HT1080 (cell line): ENCODE measurements around the gene PLA2G2A. TPM values are rescaled to one million over a fixed set of nuclear protein-coding genes. Genes with fewer than 3 reads are reported as not detected.

Experiments used
- DNase-seq: peaks from one replicate; pipeline ENCODE4 v3.0.0-alpha.2; 2015; ENCODE audit warnings: low read depth
- total RNA-seq: library from RNA; depleted of rRNA; stranded (reverse); fragments of >200 nt; shearing (Covaris generic); gene quantifications from 2 replicates; pipeline ENCODE4 v1.2.3, GENCODE V29; 2014

Gene PLA2G2A
- total RNA-seq, 1 experiment from 2014 or later, result not detected

DNA sequence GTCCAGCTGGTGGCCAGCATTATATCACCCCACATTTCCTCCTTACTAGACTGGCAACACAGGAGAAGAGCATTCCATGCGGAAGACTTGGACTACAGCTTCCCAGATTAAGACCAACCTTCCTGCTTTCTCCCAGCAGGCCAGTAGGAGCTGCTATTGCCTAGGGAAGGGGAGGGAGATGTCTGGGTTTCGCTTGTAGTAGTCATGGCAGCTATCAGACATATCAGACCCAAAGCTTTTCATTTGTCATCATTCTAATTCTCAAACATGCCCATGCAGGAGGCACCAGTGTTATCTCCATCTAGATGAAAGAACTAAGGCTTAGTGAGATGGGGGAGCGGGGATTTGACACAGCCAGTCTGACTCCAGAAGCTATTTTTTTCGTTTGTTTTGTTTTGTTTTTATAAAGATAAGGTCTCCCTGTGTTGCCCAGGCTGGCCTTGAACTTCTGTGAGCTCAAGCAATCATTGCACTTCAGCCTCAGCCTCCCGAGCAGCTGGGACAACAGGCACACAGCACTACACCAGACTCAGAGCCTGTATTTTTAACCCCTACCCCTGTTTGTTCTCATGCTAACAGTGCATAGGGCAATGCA is 4.5 kb downstream of the PLA2G2A start:
- peak; percentile 71 for DNase-seq

DNA sequence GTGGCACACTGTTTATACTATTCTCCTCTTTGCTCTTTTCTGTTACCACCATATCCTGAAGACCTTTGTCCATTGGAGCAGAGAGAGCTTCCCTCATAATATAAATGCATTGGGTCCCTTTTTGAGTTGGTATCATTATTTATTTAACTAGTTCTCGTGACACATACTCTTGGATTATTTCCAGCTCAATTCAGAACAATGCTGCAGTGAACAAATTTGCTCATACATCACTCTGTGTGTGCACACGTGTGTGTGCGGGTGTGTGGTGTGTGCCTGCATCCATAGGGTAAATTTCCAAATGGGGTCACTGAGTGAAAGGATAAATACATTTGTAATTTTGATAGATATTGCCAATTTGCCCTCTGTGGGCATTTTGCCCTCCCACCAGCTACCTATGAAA is 5.8 kb downstream of the PLA2G2A start:
- DNase-seq, result no peak

DNA sequence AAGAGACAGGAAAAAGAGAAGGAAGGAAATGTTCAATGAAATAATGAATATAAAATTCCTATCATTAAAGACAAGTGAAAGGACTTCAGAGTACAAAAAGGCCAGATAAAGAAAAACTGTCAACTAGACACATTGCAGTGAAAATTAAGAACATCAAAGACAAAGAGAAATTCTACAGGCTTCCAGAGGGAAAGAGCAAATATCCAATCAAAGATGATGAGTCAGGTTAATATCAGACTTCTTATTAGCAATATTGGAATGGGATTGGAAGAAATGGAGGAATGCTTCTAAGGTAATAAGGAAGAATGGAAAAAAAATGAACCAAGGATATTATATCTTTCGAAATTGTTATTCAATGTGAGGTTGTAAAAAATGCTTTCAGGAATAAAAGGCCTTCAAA is 7.8 kb downstream of the PLA2G2A start:
- no peak for DNase-seq

DNA sequence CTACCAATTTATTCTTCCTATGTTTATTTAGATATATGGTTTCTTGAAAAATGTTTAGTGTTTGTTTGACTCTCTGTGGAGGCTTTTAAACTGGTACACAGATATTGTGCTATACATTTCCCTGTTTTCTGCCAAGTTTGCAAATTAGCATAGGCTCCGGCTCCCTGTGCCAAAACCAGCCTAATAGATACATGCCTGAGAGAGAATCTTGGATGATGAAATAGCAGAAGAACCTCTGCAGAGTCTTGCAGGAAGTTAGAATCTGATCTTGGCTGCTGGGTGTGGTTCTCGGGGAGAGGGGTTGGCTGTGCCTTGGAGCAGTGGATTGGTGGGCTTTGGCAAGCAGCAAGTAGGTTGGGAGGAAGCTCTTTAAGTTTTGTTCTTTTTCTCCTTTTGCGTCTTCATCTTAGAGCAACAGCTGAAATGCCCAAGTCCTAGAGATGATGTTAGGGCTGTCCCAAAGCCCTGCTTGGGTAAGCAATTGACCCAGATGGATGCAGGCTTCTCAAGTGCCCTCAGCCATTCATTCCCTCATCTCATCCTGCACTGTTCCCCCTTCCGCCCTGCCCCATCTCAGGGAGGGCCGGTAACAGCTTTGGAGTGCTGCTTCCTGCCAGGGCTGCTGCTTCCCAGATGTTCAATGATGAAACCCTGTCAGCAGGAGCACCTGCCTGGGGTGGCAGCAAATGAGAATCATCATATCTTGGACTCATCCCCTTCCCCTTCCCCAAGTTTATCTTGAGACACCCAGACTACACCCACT is 9.3 kb downstream of the PLA2G2A start:
- no peak for DNase-seq

DNA sequence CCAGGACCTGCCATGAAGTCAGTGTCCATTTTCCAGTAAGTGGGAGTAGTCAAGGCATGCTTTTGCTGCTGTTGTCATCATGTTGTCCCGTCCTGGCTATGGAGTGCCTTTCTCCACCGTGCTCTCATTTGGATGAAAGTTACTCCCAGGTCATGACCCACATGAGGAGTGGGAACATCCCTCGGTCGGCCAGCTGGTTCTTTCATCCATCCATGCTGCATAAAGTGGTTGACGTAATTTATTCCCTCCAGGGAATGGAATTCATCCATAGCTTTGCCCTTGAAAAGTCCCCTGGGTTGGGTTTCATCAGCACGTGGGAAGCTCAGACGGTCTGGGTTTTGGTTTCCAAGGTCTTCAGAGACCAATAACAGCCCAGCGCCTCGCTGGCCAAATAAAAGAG is 11.6 kb downstream of the PLA2G2A start:
- no peak for DNase-seq

DNA sequence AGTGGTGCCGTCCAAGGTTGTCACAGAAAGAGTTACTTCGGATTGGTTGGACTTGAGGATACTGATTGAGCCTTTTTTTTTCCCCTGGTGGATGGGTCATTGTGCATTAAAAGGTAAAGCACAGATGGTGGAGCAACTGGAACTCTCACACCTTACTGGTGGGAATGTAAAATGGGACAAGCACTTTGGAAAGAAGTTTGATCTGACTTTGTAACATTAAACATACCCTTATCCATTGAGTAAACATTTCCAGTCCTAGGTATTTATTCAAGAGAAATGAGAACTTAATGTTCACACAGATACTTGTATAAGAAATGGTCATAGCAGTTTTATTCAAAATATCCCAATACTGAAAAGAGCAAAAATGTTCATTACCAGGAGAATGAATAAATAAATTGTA is 14.9 kb downstream of the PLA2G2A start:
- DNase-seq, result no peak

DNA sequence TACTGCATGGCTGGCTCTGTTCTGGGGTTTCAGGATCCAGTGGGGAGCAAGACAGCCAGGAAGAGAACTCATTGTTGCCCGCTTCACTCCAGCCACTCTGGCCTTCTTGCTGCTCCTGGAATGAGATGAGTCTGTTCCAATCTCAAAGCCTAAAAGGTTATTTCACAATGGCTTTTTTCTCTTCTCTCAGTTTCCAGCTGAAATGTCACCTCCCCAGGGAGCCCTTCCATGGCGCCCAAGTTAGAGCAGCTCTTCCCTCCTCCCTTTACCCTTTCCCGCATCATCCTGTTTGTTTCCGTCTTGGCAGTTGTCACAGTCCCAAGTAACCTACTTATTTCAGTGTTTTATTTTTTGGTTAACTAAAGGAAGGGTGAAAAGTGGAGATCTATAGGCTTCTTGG is 15.8 kb downstream of the PLA2G2A start:
- no peak for DNase-seq

DNA sequence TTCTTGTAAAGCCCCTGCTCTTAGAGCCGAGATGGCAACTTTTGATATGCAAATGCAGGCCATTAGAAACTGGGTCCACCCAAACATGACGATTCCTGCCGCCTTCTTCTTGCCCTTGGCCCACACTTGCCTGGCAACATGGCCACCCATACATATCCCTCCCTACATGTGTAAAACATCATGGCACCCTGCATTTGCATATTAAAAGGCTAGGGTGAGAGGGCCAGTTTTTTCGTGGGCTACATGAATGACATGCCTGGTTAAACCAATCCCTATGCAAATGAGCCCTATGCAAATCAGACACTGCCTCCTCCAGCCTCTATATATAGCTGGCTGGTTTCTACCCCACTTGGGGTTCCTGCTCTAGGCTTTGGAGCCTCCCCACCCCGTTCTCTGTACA is 18.8 kb downstream of the PLA2G2A start:
- DNase-seq, result no peak

DNA sequence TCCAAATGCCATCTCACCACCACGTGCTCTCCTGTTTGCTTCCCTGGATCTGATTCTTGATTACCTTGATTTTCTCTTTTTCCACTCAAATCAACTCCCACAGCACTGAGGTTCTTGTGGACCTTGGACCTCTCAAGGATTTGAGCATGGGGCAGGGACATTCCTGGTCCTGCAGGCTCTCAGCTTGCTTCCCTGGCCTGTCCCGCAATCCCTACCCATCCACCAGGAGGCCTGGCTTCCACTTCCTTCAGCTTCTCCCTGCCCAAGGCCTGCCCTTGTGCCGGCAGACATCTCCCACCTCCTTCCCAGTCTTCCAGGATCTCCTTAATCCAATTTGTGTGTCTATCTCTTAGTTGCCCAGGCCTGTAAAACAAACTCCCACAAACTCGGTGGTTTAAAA is 21.6 kb downstream of the PLA2G2A start:
- DNase-seq, result no peak

DNA sequence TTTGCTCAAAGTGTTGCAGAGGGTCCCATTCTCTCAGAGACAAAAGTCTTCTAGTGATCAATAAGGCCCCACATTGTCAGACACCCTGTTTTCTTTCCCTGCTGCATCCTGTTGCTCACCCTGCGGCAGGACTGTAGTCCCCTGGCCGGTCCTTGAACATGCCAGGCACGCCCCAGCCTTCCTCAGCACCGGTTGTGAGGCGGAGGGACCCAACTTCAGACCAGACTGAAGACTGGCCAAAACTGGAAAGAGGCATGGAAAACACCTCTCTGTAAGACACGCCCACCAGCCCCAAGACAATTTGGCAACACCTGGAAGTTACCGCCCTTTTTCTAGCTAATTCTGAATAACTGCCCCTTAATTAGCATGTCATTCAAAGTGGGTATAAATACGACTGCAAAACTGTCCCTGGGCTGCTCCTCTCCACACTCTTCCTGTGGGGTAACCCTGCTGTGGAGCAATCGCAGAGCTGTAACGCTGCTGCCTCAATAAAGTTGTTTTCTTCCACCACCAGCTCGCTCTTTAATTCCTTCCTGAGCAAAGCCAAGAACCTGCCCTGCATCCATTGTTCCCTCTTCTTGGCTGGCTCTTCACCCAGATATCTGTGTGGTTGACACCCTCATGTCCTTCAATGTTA is 23.8 kb downstream of the PLA2G2A start:
- no peak for DNase-seq

DNA sequence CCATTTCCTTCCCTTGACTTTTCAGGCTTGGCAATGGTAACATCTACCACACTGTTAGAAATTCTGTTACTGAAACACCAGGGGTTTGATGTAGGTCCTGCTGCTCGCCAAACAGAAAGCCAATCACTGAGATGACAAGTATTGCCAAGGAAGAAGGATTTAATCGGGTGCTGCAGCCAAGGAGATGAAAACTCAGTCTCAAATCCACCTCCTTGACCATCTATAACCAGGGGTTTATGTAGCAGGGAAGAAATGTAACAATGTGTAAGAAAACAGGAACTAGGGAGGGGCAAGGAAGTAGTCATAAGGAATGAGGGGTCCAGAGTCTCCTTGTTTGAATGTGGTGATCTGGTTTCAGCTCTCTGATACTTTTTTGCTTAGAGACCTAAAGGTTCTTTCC is 25.4 kb downstream of the PLA2G2A start:
- no peak for DNase-seq

DNA sequence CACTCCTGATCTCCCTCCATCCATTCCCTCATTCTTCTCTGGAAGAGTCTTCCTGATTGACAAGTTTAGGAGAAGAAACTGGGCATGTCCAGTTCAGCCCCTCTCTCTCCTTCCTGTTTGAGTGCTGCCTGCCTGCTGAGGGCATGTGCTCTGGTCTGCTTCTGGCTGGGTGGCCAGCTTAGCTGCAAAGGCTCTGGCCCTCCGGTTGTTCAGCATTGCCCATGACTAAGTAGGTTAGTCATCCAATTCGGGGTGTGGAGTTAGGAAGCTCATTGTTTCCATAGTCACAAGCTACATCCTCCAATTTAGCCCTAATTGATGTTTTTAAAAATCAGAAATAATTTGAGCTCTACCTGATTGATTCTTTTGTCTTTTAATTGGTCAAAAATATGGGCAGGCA is 30.4 kb downstream of the PLA2G2A start:
- DNase-seq, result peak; percentile 95

DNA sequence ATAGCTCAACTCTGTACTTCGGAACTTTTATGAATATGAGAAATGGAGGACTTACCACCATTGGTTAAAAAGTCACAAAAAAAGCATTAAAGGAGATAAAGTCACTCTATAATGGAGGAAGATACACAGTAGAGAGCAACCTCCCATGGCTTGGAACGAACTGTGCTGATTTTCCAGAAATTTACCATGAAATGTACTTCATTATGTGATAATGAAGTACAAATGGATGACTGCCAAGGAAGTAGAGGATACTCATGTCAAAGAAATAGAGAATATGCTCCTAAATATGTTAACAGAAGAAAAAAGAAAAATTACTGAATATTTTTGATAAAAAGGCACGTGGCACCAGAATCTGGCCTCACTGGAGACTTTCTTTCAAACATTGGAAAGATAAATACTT is 32.4 kb downstream of the PLA2G2A start:
- no peak for DNase-seq

DNA sequence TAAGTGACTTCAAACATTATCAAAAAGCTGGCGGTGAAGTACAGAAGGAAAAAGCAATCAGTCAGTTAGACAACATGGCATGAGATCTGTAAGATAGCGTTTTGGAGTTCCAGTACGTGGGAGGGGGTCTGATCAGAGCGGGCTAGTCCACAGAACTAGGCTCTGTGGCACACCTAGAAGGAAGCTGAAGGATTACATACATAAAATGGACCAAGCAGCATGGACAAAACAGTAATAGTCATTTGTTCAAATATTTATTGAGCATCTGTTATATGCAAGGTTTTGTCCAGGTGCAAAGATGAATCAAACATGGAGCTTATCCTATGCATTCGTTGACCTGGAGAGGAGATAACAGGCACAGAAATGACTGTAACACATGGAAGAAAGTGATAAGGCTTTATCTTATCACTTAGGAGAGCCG is 33.1 kb downstream of the PLA2G2A start:
- no peak for DNase-seq

DNA sequence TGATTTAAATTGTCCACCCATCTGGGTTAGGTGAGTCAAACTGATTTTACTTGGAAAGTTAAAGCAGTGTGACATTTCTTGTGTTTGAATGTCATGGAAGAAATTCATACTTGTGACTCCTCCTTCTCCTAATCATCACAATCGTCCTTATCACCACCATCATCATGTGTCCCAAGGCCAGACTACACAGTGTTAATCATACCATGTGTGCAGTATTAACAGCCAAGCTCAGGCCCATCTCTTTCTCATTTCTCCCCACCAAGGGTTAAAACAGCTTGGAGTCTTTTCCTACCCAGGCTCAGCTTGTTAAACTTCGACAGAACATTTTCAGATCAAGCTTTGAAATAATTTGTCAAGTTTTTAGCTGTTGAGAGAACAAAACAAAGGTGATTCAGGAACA is 33.5 kb downstream of the PLA2G2A start:
- DNase-seq, result no peak

DNA sequence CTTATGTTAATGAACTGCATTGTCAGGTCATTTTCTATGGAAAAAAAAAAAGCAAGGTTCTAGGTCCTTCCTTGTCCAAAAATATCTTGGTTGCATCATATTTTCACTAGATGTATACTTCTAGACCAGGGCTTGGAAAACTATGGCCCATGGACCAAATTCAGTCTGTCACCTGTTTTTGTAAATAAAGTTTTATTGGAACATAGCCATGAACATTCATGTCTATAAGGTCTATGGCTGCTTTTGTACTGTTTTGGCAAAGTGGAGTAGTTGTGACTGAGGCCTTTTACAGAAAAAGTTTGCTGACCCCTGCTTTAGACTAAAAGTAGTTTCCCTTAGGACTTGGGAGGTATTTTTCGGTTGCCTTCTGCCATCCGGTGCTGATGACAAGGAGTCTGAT is 36.8 kb downstream of the PLA2G2A start:
- DNase-seq, result no peak

DNA sequence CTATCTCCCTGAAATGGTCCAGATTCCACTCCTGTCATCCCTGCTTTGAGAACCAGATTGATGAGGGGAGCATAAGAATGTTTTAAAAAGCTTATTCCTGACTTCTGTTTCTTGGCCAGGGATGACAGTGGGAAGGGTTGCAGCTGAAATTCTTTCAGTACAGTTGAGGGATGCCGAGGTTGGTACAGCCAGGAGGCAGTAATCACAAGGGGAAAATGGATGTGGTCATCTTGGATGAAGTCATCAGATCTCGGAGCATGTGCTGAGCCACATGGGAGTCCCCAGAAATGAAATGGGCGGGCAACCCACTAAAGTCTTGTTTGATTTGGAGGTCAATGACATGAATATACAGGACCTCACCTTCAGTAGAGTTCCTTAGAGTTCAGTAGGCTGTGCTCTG is 37.3 kb downstream of the PLA2G2A start:
- no peak for DNase-seq

DNA sequence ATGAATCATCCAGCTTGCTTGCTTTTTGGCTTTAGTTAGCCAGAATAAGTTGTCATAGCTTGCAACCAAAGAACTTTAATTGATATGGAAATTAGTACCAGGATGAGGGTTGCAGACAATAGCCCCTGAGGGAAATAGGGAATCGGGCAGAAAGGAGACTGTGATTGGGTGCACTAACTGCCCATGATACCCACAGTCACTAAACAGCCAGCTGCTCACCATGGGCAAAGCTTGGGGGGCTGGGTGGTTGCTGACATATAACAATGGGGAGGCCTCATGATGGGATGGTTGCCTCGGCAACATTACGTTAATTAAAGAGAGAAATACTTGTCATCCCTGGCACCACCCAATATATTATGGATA is 38.2 kb downstream of the PLA2G2A start:
- no peak for DNase-seq

DNA sequence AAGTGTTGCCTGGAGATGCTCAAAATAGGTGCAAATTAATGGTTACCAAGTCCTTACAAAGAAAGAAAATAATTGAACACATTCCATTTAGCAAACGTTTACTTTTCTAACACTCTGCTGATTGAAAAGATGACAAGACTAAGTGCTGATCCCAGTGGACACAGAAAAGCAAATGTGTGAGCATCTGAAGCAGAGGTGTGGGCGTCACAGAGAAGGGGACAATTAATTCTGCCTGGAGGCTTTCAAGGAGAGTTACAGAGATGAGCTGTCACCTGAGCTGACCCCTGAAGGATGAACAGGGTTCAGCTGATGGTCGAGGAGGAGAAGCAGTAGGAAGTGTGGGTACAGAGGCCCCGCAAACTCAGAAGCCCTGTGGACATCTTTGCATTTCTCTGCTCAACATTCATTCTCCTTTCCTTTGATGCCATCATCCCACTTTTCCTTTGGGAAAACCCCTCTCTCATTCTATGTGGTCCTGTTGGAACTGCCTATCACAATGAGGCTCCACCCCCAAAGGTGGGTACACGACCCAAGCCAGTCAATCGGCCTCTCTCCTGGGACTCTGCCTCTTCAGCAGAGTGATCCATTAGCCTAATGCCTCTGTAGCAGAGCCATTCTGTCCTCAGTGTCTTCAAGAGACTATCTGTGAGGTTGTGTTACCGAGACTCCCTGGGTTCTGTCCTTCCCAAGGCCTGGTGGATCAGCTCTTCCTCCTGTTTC is 38.8 kb downstream of the PLA2G2A start:
- no peak for DNase-seq

DNA sequence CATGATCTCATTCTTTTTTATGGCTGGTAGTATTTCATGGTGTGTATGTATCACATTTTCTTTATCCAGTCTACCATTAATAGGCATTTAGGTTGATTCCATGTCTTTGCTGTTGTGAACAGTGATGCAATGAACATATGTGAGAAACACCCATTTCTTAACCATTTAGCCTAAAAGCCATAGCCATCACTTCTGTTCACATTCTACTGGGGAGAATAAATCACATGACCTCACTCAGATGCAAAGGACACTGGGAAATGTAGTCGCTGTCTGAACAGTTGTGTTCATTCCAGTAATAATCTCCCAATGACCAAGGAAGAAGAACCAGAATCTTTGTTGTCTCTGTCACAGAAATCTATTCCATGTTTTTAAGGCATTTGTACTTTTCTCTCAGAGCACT is 40.9 kb downstream of the PLA2G2A start:
- no peak for DNase-seq

DNA sequence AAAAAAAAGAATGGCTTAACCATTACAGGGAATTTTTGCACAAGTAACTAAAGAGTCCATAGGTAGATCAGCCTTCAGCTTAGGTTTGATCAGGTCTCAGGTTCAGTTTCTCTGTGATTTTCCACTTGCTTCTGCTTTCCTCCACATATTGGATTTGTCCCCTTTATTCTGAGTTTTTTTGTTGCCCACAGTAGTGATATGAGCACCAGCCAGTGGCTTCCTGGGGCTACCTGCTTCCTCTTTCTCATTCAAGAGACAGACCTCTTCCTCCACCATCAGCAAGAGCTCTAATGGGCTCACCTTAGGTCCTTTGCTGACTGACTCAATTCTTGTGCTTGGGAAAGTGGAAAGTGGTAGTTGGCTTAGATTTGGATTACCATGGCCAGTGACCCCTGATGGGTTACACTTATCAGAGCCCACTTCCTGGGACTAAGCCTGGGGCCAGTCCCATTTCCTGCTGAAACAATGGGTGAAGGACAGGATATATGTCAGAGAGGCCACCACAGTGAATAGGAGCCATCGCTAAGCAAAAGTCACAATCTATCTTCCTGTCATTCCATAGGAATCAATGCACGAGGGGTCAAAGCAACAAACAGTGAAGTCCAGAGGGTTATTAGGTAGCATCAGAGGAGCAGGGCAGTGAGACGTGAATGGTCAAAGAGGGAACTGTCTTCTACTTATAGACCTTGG is 43.2 kb downstream of the PLA2G2A start:
- no peak for DNase-seq

DNA sequence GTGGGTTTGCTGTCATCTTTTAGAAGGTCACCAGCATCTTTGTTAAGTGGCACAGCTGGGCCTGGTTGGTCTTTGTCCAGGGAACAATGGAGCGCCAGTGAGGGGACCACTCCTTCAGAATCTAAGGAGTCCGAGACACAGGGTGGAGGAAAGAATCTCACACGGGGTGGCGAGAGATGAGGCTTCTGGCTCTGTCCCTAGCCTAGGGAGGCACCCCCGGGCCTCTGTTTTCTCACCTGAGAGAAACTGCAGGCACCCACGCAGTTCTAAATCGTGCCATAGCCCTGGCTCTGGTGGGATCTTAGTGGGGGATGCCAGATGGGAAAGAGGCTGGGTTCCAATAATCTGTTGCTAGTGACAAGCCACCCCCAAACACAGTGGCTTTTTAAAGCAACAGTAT is 45.1 kb downstream of the PLA2G2A start:
- DNase-seq, result no peak
